OCI-LY3 (cell line): ENCODE measurements around the gene DRG2.

Experiments
- EZH2phosphoT487 ChIP-seq: fragments of 200-600 bp; shearing (Covaris generic); IDR thresholded peaks from 2 replicates; pipeline ENCODE4 v1.6.1; 2018; ENCODE audit warnings: antibody characterized with exemption, mixed run types, low read depth
- TF ChIP-seq, protein P1 (sequence below): fragments of 200-600, 300-600 bp; sonication (generic); IDR thresholded peaks from 2 replicates; pipeline ENCODE4 v1.5.1; 2014; ENCODE audit warnings: antibody characterized with exemption, low read length, low read depth

- TF ChIP-seq, protein P1, sequence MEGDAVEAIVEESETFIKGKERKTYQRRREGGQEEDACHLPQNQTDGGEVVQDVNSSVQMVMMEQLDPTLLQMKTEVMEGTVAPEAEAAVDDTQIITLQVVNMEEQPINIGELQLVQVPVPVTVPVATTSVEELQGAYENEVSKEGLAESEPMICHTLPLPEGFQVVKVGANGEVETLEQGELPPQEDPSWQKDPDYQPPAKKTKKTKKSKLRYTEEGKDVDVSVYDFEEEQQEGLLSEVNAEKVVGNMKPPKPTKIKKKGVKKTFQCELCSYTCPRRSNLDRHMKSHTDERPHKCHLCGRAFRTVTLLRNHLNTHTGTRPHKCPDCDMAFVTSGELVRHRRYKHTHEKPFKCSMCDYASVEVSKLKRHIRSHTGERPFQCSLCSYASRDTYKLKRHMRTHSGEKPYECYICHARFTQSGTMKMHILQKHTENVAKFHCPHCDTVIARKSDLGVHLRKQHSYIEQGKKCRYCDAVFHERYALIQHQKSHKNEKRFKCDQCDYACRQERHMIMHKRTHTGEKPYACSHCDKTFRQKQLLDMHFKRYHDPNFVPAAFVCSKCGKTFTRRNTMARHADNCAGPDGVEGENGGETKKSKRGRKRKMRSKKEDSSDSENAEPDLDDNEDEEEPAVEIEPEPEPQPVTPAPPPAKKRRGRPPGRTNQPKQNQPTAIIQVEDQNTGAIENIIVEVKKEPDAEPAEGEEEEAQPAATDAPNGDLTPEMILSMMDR: no peak
- no peak for TF ChIP-seq EZH2phosphoT487
Observed at GRCh38 chr17:18079543-18079942, 8.2 kb upstream of the DRG2 start.
